Islet of Langerhans (tissue), 1 donor: ENCODE measurements around the gene SPEM1.

Source experiments
- FAIRE-seq: peaks from one replicate; lab custom pipeline; 2011; peaks lifted over from hg19 to GRCh38; lab: Jason Lieb, UNC

Gene SPEM1

GRCh38 chr17:7421186-7421585 lies 1.1 kb downstream of the SPEM1 start:
- no peak for FAIRE-seq

DNA sequence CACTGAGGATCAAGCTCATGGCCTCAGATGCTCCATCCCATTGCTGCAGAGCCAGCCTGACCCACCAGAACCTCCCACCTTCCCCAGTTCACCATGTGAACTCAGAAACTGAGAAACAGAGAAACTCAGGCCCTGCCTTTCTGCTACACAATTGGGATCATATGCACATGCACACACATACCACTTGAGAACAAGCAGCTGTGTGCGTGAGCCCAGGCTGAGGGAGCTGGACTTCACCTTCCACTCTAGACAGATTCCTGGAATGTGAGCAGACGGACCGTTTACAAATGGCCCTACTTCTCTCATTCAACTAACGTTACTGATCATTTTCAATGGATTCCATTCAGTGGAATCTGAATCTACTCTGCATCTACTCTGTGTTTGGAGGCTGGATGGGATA lies 3.6 kb downstream of the SPEM1 start:
- no peak for FAIRE-seq

- FAIRE-seq, result no peak
These were observed 5.2 kb downstream of the SPEM1 start, which contains the start of gene SPEM2 for GRCh38 chr17:7425316-7425715. TSS of gene SPEM2 (plus strand) at chr17:7425616. CDS start at chr17:7425689, 73 bp downstream.

DNA sequence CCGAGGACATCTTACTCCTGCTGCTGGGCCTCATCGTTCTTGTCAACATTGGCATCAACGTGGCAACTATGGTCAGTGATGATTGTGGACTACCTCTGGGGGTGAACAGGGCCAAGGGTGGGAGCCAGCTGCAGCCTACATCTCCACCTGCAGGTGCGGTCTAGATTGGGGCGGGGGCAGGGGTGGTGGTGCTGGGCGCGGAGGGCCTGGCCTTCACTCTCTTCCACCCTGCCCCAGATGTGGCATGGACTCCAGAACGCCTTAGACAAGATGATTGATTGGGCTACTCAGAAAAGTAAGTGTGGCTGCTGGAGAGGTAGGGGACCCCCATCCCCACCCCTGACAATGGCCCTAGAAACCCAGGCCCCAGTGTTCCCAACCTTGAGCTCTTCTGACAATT lies 5.6 kb downstream of the SPEM1 start:
- FAIRE-seq, result no peak

DNA sequence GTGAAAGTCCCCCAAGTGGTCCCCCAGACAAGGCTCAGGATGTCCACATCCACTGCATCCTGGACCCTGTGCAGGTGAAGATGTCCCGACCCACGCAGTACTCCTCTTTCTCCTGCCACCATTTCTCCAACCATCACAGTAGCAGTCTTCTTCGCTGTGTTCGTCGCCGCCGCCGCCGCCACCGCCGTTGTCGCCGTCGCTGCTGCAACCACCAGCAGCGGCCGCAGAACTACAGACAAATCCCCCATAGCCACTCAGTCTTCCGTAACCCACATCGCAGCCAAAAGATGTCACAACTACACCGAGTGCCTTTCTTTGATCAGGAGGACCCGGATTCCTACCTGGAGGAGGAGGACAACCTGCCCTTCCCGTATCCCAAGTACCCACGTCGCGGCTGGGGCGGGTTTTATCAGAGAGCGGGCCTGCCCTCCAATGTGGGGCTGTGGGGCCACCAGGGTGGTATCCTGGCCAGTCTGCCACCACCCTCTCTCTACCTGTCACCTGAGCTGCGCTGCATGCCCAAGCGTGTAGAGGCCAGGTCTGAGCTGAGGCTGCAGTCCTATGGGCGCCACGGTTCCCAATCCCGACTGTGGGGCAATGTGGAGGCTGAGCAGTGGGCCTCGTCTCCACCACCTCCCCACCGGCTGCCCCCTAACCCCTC lies 6.2 kb downstream of the SPEM1 start:
- no peak for FAIRE-seq

GRCh38 chr17:7426896-7427489 lies 6.9 kb downstream of the SPEM1 start:
- FAIRE-seq, result no peak

DNA sequence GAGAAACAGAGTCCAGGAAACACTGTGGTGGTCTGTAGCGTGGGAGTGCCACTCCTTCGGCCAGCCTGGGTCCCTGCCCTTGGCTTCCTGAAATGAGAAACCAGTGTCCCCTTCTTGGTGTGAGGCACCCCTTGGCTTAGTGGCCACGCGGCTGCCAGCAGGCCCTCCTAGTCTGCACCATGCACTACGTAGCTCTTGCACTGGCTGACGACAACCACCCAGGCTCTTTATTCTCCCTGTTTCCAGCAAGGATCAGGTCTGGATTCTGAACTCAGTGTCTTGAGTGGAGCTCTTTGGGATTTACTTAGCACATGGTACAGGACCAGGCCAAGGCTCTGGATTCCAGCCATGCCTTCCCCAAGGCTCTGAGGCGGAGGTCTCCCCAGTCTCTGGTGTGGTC lies 7.4 kb downstream of the SPEM1 start:
- no peak for FAIRE-seq

DNA sequence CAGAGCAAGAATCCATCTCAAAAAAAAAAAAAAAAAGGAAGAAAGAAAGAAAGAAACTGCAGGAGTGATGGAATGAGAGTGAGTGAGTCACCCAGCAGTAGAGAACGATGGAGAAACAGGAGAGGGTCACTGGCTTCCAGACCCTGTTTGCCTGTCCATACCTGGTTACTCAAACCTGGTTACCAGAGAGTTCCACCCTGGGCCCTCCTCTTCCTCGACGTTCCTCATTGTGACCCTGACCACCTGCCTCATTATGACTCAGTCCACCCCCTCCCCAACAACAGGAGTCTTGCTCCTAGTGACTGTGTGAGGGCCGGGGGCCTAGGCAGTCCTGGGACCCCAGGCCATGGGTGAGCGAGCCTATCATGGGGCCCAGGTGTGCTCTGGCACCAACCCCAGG lies 8.4 kb downstream of the SPEM1 start, which contains the start of gene SPEM3:
SPEM3 (plus strand) TSS at position 301 of the 400 bp plus-strand sequence; CDS start at position 347, 46 bp downstream.
- no peak for FAIRE-seq

GRCh38 chr17:7429722-7430121 lies 9.6 kb downstream of the SPEM1 start:
- no peak for FAIRE-seq

DNA sequence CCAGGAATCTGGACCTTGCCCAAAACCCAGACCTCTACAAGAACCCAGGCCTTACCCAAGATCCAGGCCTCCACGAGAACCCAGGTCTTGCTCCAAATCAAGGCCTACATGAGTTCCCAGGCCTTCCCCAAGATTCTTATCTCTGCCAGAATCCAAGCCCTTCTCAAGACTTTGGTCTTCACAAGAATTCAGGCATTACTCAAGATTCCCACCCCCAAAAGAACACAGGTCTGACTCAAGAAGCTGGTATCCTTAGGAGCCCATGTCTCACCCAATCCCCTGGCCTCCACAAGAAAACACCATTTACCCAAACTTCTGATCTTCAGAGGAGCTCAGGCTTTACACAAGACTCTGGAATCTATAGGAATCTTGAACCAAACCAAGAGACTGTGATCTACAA lies 11.1 kb downstream of the SPEM1 start:
- no peak for FAIRE-seq

DNA sequence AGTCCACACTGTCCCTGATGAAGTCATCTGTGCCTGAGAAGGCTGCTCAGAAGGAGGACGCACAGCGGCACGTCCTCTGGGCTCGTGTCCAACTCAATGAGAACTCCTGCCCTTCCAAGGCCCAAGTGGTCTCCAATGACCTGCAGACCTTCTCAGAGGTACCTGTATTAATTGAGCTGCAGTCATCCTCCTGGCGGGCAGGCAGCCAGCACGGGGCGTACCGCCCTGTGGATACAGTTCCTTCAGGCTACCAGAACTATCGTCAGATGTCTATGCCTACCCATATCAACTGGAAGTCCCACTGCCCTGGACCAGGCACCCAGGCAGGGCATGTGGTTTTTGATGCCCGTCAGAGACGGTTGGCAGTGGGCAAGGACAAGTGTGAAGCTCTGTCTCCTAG lies 12.2 kb downstream of the SPEM1 start:
- FAIRE-seq, result no peak

GRCh38 chr17:7435676-7436555 lies 15.8 kb downstream of the SPEM1 start:
- FAIRE-seq, result no peak

DNA sequence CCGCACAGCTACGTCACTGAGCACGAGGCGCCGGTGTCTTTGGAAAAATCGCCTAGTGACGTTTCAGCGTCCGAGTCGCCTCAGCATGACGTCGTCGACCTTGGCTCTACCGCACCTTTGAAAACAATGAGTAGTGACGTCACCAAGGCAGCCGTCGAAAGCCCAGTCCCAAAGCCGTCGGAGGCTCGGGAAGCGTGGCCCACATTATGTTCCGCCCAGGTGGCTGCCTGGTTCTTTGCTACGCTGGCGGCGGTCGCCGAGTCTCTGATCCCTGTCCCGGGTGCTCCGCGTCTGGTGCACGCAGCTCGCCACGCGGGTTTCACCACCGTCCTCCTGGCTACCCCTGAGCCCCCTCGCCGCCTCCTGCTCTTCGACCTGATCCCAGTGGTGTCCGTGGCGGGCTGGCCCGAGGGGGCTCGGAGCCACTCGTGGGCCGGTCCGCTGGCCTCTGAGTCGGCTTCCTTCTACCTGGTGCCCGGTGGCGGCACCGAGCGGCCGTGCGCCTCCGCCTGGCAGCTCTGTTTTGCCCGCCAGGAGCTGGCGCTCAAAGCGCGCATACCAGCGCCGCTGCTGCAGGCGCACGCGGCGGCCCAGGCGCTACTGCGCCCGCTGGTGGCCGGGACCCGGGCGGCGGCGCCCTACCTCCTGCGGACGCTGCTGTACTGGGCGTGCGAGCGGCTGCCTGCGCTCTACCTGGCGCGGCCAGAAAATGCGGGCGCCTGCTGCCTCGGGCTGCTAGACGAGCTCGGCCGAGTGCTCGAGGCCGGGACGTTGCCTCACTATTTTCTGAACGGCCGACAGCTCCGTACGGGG lies 16.6 kb downstream of the SPEM1 start:
- FAIRE-seq, result no peak

GRCh38 chr17:7437369-7437863 lies 17.3 kb downstream of the SPEM1 start:
- FAIRE-seq, result no peak

DNA sequence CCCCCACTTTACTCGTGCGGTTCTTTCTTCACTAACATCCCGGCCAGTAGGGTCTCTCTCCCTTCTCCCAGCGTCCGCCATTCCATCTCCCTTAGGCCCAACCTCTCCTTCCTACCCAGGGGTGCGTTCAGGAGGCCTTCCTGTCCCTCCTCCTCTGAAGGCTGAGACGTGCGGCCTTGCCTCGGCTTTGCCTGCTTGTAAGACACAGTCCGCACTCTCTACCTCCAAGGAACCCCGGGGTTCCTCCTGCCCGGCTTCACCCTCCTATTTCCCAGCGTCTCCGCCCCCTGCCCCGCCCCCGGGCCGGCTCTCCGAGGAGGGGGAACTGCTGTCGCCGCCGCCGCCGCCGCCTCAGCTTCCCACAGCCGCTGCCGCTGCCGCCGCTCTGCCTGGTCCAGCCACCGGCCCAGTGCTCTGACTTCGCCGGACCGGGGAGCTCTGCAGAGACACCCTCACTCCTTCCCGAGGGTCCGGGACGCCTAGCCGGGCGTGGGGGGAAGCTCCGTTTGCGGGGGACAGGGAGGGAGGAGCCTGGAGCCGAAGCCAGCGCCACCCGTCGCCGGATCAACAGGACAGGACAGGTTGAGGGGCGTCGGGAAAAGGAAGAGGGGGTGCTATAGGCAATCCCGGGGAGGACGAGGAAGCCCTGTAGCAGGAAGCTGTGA lies 18.0 kb downstream of the SPEM1 start:
- FAIRE-seq, result no peak

GRCh38 chr17:7438656-7439460 lies 18.7 kb downstream of the SPEM1 start:
- FAIRE-seq, result no peak

DNA sequence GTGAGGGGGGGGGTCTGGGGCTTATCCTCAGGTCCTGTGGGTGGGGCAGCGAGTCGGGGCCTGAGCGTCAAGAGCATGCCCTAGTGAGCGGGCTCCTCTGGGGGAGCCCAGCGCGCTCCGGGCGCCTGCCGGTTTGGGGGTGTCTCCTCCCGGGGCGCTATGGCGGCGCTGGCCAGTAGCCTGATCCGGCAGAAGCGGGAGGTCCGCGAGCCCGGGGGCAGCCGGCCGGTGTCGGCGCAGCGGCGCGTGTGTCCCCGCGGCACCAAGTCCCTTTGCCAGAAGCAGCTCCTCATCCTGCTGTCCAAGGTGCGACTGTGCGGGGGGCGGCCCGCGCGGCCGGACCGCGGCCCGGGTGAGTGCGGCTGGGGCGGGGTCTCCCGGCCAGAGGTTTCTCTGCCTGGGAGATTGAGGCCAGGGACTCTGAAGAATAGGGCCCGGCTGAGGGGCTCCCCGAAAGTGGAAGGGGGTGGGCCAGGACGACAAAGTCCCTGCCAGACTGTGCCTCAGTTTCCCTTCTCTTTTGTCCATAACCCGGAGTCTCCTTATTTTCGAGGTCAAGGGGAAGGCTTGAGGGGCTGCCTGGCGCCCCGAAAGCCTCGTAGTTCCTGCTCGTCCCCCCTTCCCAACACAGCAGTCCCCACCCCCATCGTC lies 19.5 kb downstream of the SPEM1 start, which contains the start of gene FGF11:
FGF11 (plus strand) TSS at position 51 of the 651 bp plus-strand sequence; CDS start at position 160, 109 bp downstream.
- FAIRE-seq, result no peak

DNA sequence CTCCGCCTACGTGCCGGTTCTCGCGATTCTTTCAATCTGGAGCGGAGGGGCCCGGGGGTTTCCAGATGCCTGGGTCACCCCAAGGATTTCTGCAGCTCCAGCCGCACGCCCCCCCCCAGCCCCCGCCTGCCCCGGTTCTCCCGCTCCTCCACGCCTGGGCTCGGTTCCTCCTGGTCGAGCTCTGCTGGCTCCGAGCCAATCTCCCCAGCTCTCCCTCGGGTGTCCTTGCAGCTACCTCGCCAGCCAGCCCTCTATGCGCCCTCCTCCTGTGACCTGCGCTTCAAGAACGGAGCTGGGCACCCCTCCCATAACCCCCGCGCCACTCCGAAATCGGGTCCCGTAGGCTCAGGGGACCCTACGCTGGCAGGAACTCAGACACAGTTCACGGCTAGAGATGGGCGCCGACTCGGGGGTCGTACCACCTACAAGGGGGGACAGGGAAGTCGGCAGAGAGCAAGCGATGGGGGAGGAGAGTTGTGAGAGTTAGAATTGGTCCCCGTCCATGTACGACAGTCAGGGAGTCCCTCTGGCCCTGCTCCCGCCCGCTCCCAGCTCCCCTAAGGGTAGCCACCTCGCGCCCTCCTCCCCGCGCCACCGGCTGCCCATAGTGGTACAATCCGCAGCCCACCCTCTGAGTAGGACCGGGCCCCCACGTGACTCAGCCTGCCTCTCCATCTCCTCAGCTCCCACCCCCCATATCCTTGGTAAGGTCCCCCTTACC lies 20.1 kb downstream of the SPEM1 start:
- FAIRE-seq, result no peak

DNA sequence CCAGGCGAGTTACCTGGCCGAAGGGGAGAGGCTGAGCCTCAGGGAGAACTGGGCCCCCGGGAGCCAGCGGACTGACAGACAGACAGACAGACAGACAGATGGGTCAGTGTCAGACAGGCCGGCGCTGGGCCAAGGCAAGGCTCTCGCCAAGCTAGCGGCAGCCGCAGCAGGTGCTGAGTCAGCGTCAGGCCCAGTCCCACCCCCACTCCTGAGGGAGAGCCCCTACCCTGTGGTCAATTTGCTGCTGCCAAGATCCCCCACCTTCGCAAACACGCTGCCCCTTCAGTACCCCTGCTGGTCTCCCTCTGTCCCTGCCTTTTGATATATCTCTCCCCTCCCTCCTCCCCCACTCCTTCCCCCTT lies 20.7 kb downstream of the SPEM1 start:
- no peak for FAIRE-seq
